ENCODE measurements around the gene BCL2L11.

The BCL2L11 gene

DNA sequence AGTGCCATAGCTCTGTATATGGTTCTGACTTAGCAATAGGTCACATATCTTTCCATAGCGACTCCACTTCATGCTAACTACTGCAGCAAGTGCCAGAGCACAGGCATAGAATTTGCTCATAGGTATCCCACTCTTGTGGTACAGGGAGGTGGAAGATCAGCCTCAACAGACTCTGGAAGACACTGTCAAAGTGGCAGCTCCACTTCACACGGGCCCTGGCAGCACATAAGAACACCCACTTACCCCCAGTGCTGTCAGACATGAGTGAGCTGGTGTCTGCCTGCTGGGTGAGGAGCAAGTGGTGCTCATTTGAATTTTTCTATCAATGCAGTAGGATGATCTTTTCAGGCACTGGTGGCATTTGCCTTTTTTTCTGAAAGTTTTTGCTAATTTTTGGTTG, 48.6 kb downstream of the BCL2L11 start:
- TF ChIP-seq ZFP3 (CRISPR knock-in tag; IDR thresholded peaks at IDR 0.05): no peak
- no peak for TF ChIP-seq ZNF565 (CRISPR knock-in tag; conservative IDR thresholded peaks at IDR 0.05; ENCODE audit: low read depth)
- TF ChIP-seq ZC3H10 (CRISPR knock-in tag; IDR thresholded peaks at IDR 0.05): no peak
- no peak for TF ChIP-seq CSDC2 (CRISPR knock-in tag; IDR thresholded peaks at IDR 0.05)
- TF ChIP-seq, protein P1, sequence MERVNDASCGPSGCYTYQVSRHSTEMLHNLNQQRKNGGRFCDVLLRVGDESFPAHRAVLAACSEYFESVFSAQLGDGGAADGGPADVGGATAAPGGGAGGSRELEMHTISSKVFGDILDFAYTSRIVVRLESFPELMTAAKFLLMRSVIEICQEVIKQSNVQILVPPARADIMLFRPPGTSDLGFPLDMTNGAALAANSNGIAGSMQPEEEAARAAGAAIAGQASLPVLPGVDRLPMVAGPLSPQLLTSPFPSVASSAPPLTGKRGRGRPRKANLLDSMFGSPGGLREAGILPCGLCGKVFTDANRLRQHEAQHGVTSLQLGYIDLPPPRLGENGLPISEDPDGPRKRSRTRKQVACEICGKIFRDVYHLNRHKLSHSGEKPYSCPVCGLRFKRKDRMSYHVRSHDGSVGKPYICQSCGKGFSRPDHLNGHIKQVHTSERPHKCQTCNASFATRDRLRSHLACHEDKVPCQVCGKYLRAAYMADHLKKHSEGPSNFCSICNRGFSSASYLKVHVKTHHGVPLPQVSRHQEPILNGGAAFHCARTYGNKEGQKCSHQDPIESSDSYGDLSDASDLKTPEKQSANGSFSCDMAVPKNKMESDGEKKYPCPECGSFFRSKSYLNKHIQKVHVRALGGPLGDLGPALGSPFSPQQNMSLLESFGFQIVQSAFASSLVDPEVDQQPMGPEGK (CRISPR knock-in tag; IDR thresholded peaks at IDR 0.05; ENCODE audit: borderline replicate concordance): no peak
- TF ChIP-seq, protein P2, sequence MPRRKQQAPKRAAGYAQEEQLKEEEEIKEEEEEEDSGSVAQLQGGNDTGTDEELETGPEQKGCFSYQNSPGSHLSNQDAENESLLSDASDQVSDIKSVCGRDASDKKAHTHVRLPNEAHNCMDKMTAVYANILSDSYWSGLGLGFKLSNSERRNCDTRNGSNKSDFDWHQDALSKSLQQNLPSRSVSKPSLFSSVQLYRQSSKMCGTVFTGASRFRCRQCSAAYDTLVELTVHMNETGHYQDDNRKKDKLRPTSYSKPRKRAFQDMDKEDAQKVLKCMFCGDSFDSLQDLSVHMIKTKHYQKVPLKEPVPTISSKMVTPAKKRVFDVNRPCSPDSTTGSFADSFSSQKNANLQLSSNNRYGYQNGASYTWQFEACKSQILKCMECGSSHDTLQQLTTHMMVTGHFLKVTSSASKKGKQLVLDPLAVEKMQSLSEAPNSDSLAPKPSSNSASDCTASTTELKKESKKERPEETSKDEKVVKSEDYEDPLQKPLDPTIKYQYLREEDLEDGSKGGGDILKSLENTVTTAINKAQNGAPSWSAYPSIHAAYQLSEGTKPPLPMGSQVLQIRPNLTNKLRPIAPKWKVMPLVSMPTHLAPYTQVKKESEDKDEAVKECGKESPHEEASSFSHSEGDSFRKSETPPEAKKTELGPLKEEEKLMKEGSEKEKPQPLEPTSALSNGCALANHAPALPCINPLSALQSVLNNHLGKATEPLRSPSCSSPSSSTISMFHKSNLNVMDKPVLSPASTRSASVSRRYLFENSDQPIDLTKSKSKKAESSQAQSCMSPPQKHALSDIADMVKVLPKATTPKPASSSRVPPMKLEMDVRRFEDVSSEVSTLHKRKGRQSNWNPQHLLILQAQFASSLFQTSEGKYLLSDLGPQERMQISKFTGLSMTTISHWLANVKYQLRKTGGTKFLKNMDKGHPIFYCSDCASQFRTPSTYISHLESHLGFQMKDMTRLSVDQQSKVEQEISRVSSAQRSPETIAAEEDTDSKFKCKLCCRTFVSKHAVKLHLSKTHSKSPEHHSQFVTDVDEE (CRISPR knock-in tag; IDR thresholded peaks at IDR 0.05): no peak
- TF ChIP-seq, protein P3, sequence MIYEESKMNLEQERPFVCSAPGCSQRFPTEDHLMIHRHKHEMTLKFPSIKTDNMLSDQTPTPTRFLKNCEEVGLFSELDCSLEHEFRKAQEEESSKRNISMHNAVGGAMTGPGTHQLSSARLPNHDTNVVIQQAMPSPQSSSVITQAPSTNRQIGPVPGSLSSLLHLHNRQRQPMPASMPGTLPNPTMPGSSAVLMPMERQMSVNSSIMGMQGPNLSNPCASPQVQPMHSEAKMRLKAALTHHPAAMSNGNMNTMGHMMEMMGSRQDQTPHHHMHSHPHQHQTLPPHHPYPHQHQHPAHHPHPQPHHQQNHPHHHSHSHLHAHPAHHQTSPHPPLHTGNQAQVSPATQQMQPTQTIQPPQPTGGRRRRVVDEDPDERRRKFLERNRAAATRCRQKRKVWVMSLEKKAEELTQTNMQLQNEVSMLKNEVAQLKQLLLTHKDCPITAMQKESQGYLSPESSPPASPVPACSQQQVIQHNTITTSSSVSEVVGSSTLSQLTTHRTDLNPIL (CRISPR knock-in tag; IDR thresholded peaks at IDR 0.05; ENCODE audit: low read depth): no peak
- TF ChIP-seq SNAI2 (CRISPR knock-in tag; IDR thresholded peaks at IDR 0.05): no peak
- TF ChIP-seq ZNF70 (CRISPR knock-in tag; IDR thresholded peaks at IDR 0.05): no peak
- TF ChIP-seq GLIS3 (CRISPR knock-in tag; IDR thresholded peaks at IDR 0.05): no peak
- TF ChIP-seq TCF4 (CRISPR knock-in tag; IDR thresholded peaks at IDR 0.05; ENCODE audit: borderline replicate concordance): no peak
- no peak for TF ChIP-seq ARNTL (CRISPR knock-in tag; IDR thresholded peaks at IDR 0.05; ENCODE audit: borderline replicate concordance, low read depth)
- TF ChIP-seq OSR1 (CRISPR knock-in tag; IDR thresholded peaks at IDR 0.05): no peak
- TF ChIP-seq TOX (CRISPR knock-in tag; IDR thresholded peaks at IDR 0.05; ENCODE audit: borderline replicate concordance): no peak
- TF ChIP-seq ZNF8 (CRISPR knock-in tag; IDR thresholded peaks at IDR 0.05): no peak
- TF ChIP-seq ESRRG (CRISPR knock-in tag; IDR thresholded peaks at IDR 0.05): no peak
- TF ChIP-seq, protein P4, sequence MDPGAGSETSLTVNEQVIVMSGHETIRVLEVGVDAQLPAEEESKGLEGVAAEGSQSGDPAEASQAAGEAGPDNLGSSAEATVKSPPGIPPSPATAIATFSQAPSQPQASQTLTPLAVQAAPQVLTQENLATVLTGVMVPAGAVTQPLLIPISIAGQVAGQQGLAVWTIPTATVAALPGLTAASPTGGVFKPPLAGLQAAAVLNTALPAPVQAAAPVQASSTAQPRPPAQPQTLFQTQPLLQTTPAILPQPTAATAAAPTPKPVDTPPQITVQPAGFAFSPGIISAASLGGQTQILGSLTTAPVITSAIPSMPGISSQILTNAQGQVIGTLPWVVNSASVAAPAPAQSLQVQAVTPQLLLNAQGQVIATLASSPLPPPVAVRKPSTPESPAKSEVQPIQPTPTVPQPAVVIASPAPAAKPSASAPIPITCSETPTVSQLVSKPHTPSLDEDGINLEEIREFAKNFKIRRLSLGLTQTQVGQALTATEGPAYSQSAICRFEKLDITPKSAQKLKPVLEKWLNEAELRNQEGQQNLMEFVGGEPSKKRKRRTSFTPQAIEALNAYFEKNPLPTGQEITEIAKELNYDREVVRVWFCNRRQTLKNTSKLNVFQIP (CRISPR knock-in tag; IDR thresholded peaks at IDR 0.05; ENCODE audit: borderline replicate concordance, low read depth): no peak
- no peak for TF ChIP-seq PPARA (CRISPR knock-in tag; IDR thresholded peaks at IDR 0.05; ENCODE audit: borderline replicate concordance)
- TF ChIP-seq ISL1 (CRISPR knock-in tag; IDR thresholded peaks at IDR 0.05): no peak
- TF ChIP-seq ZFP30 (CRISPR knock-in tag; IDR thresholded peaks at IDR 0.05): no peak
- ATAC-seq: no peak; the same call in 2 of the 3 replicates

DNA sequence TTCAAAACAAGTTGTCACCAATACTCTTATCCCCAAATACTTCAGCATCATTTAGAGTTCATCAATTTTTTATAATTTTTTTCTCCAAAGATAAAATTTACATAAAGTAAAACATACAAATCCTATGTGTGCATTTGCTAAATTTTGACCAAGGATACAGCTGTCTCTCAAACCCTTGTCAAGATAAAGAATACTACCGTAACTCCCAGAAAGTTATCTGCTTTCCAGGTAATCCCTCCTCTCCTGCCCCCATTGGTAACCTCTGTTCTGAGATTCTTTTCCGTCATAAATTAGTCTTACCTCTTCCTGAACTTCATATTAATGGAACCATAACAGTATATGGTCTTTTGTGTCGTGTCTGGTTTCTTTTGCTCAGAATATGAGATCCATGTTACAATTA, 49.2 kb downstream of the BCL2L11 start:
- TF ChIP-seq, protein P3 (CRISPR knock-in tag; IDR thresholded peaks at IDR 0.05; ENCODE audit: low read depth): no peak

DNA sequence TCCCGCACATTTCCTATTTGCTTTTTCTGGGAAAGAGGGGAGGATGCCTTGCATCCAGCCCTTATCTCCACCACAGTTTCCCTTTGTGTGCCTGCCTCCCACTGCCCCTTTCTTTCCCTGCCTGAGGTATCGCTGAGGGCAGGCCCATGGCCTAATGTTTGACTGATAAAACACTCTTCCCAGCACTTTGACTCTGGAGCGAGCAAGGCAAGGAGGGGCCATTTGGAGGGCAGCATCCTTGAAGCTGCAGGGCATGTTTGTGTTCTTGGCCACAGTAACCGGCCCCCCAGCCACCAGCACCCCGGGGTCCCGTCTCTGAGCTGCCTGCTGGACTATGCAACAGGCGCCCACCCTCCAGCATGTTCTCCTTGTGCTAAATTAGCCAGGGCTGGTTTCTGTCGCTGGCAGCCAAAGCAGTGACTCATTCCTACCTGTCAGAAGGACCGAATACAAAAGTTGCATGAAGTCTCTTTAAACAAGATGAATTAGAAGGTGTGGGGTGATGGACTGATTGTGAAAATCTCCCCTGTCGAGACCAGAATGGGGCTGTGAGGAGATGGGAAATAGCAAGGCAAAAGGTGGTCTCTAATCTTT, 50.7 kb downstream of the BCL2L11 start:
- TF ChIP-seq ZNF70 (CRISPR knock-in tag; IDR thresholded peaks at IDR 0.05): no peak
- peak; percentile 15; the same call in 1 of the 3 replicates for ATAC-seq

More for the DNA sequence above, 49.2 kb downstream of the BCL2L11 start:
- no peak for ATAC-seq

DNA sequence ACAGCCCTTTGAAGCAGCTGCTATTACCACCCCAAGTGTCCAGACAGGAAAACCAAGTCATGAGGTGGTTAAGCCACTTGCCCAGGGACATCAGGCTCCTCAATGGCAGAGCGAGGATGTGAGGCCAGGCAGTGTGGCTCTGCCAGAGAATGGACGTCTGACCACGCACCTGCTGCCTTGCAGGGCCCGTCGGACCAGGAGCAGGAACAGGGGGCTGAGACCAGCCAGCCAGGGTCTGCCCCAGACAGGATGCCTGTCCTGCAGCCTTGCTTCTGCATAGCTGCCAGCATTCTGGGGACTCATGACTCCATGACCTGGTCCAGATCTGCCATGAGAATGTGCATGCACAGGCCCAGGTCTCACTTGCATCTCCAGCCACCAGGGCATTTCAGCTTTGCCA, 52.0 kb downstream of the BCL2L11 start:
- ATAC-seq: no peak
- no peak for TF ChIP-seq OSR1 (CRISPR knock-in tag; IDR thresholded peaks at IDR 0.05)
- no peak for TF ChIP-seq ZFP30 (CRISPR knock-in tag; IDR thresholded peaks at IDR 0.05)
- no peak for TF ChIP-seq RARB (CRISPR knock-in tag; IDR thresholded peaks at IDR 0.05)
- no peak for TF ChIP-seq BACH2 (CRISPR knock-in tag; IDR thresholded peaks at IDR 0.05; ENCODE audit: borderline replicate concordance)
- TF ChIP-seq ZNF70 (CRISPR knock-in tag; IDR thresholded peaks at IDR 0.05): no peak
- no peak for TF ChIP-seq SNAI2 (CRISPR knock-in tag; IDR thresholded peaks at IDR 0.05)
- no peak for TF ChIP-seq ESRRG (CRISPR knock-in tag; IDR thresholded peaks at IDR 0.05)
- TF ChIP-seq, protein P5, sequence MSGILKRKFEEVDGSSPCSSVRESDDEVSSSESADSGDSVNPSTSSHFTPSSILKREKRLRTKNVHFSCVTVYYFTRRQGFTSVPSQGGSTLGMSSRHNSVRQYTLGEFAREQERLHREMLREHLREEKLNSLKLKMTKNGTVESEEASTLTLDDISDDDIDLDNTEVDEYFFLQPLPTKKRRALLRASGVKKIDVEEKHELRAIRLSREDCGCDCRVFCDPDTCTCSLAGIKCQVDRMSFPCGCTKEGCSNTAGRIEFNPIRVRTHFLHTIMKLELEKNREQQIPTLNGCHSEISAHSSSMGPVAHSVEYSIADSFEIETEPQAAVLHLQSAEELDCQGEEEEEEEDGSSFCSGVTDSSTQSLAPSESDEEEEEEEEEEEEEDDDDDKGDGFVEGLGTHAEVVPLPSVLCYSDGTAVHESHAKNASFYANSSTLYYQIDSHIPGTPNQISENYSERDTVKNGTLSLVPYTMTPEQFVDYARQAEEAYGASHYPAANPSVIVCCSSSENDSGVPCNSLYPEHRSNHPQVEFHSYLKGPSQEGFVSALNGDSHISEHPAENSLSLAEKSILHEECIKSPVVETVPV (CRISPR knock-in tag; IDR thresholded peaks at IDR 0.05): no peak
- TF ChIP-seq ISL1 (CRISPR knock-in tag; IDR thresholded peaks at IDR 0.05): no peak
- TF ChIP-seq, protein P2 (CRISPR knock-in tag; IDR thresholded peaks at IDR 0.05): no peak
- TF ChIP-seq GLIS3 (CRISPR knock-in tag; IDR thresholded peaks at IDR 0.05): no peak
- no peak for TF ChIP-seq ARNTL (CRISPR knock-in tag; IDR thresholded peaks at IDR 0.05; ENCODE audit: borderline replicate concordance, low read depth)
